HG03103 (cell line): ENCODE data around the gene ZNF541.

Experiments used
- ATAC-seq: cut with Tn5 transposase; IDR thresholded peaks from one replicate; pipeline ENCODE4 v1.9.1; 2021; ENCODE audit warnings: low read depth; ENCODE audit not compliant: unreplicated experiment

ZNF541 gene, protein sequence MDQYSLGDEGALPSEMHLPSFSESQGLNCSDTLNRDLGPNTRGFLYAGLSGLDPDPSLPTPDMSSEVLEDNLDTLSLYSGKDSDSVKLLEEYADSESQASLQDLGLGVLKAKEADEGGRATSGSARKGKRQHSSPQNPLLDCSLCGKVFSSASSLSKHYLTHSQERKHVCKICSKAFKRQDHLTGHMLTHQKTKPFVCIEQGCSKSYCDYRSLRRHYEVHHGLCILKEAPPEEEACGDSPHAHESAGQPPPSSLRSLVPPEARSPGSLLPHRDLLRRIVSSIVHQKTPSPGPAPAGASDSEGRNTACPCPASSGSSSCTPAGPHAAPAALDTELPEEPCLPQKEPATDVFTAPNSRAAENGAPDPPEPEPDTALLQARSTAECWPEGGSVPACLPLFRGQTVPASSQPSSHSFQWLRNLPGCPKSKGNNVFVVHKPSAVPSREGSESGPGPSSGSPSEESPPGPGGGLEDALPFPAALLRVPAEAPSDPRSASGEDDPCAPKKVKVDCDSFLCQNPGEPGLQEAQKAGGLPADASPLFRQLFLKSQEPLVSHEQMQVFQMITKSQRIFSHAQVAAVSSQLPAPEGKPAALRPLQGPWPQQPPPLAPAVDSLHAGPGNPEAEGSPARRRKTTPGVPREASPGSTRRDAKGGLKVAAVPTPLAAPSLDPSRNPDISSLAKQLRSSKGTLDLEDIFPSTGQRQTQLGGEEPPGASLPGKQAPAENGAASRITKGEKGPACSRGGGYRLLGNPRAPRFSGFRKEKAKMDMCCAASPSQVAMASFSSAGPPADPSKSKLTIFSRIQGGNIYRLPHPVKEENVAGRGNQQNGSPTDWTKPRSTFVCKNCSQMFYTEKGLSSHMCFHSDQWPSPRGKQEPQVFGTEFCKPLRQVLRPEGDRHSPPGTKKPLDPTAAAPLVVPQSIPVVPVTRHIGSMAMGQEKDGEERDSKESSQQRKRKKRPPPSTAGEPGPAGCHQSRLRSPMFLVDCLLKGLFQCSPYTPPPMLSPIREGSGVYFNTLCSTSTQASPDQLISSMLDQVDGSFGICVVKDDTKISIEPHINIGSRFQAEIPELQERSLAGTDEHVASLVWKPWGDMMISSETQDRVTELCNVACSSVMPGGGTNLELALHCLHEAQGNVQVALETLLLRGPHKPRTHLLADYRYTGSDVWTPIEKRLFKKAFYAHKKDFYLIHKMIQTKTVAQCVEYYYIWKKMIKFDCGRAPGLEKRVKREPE (N-terminal part only)

DNA sequence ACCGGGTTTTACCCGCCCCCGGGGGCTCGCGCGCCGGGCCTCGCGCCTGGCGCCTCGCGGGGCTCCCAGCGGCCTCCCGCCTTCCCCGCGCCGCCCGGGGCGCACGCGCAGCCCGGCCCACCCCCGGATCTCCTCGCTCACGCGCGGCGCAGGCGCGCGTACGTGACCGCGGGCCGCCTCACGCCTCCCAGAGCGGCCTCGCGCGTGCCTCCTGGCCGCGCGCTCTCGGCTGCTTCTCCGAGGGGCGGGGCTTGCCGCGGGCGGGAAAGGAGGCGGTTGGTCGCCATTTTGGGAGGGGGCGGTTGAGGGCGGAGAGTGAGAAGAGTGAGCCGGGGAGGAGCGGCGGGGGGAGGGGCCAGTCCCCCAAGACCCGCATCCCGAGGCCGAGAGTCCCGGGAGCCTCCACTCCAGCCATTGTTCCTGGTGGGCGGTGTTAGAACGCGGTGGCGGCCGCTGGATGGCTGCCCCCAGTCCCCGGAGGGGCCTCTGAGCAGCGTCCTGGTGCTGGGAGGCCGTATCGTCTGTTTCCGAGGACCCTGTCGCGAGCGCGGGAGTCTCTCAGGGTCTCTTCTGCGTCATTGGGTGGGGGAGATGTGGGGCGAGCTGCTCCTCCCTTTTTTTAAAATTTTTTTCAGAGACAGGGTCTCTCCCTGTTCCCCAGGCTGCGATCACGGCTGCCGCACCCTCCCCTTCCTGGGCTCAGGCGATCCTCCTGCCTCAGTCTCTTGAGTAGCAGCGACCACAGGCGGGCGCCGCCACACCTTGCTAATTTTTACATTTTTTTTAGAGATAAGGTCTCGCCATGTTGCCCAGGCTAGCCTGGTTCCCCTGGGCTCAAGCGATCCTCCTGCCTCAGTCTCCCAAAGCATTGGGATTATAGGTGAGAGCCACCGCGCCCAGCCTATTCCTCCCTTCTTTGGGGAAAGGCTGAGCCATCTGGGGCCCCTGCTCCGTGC, at the start of gene ZNF541:
Gene ZNF541, minus strand, starts transcription at position 78 of the 956 bp plus-strand sequence. CDS start 17,292 bp downstream, outside the sequence.
- no peak for ATAC-seq

DNA sequence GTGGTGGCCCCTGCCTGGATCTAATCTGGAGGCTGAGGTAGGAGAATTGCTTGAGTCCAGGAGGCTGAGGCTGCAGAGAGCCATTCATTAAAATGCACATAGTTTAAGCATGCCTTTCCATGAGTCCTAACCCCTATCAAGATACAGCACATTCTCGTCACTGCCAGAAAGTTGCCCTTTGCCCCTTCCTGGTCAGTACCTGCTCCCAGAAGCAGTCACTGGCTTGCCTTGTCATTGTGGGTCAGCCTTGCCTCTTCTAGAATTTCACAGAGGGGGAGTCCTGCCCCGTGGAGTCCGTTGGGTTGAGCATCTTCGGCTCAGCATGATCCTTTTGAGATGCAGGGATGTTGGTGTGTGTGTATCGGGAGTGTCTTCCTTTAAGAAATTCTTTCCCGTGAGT, 46.8 kb upstream of the ZNF541 start:
- no peak for ATAC-seq

DNA sequence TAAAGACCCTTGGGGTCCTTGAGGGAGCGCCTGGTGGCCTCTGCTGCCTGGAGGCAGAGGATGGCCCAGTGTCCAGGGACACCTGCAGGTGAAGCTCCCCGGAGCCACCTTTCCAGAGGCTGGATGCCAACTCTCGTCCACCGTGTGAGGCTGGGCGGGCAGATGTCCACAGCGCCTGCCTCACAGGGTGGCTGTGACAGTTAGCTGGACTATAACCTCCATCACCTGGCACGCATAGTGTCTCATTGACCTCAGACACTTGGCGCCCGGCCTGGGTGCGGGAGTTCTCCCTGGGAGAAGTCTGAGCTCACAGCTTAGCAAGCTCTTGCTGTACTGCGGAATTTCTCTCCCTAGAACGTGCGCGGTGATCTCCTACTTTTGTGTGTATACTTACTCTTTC, 45.8 kb upstream of the ZNF541 start:
- ATAC-seq, result no peak

DNA sequence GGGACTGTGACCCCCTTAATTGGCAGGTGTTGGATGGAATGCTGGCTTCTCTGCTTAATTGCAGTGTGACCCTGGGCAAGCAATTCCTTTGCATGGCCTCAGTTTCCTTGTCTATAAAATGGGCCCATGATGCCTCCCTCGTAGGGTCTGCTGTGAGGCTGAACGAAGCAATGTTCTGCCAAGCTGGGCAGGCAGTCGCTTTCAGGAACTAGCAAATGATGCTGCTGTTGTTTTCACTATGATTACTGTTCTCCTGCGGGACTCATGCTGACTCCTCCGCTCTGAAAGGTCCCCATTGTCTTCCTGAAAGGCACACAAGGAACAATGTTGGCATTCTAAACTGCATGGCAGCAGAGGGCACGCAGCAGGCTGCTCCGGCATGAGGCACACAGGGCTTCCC, 42.8 kb upstream of the ZNF541 start:
- no peak for ATAC-seq

DNA sequence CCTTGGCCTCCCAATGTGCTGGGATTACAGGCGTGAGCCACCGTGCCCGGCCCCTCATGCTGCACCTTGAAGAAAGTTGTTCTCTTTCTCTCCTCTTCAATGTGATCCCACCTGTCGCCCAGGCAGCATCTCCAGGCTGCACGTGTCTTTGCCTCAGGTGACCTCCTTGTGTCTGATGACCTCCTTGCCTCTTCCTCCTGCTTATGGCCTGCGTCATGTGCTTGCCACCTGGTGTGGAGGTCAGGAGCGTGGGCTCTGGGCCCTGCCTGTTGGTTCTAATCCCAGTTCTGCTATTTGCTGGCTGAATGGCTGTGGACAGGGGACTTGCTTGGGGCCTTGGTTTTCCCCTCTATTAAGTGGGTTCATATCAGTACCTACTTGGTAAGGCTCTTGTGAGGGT, 42.3 kb upstream of the ZNF541 start:
- ATAC-seq, result no peak

DNA sequence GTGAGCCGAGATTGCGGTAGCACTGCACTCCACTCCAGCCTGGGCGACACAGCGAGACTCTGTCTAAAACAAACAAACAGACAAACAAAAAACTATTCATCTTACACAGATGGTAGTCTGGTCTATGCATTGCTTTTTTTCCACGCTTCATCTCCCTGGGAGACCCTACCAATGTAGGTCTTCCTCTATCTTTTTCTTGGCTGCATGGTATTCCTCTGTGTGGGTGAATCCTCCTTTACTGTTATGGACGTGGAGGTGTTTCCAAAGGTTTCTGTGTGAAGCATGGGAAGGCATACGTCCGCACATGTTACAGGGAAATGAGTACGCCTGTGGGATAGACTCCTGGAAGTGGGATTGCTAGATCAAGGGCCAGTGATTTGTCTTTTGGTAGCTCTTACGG, 41.6 kb upstream of the ZNF541 start:
- no peak for ATAC-seq

DNA sequence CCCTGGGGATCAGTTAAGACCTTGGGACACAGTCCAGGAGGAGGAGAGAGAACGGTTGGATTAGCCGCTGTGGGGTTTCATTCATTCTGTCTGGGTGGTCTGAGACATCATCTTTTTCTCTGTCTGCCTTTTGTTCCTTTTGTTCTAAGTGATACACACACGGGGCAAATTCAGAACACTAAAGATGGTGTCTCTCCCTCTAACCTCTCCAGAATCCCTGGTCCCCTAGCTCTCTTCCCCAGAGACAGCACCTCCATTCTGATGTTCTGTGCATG, 41.0 kb upstream of the ZNF541 start:
- no peak for ATAC-seq

DNA sequence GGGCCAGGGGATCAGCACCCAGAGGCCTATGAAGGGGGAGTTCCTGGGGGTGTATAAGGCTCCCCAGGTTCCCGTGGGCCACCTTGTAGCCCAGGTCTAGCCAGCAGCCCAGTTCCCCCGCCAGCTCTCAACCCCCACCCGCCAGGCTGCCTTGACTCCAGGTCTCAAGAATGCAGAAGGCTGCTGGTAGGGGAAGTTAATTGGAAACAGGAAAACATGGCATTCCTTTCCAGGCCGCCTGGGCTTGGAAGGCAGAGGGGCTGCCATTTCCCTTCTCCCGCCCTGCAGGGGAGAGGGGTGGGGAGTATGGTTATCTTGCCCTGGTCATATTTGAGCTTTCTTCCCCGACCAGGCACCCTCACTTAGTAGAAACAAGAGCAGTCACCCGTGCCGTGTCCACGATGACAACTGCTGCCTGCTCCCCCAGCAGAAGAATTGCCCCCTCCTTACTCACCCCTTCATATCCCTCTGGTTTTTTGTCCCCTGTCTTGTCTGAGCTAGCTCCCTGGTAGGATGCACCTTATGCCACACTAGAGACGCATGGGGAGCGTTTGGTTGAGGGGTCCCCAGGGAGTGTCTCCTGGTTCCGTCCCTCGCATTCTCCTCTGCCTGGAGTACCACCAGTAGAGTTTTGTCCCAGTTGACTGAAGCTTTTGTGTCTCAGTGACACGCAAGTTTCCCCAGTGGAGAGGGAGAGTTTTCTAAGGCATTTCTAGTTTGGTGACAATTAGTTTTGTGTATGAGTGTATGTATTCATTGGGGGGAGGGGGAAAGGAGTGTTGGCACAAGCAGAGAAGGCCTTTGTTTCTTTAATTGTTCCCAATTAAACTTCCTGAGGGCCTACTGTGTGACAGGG, 40.4 kb upstream of the ZNF541 start:
- no peak for ATAC-seq

DNA sequence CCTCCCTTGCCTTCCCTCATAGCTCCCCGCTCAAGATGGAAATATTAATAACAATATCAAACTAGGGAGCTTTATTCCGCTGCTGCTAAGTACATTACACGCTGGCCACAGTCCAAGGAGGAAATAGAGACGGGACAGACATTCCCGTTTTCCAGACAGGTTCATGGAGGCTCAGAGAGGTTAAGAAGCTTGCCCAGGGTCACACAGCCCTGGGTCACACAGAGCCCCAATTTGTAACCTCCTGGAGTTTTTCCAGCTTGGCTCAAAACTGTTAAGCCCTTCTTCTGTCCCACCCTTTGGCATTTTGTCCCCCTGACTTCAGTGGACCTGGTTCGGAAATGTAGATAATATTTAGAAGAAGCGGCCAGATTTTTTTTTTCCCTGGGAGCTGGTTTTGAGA, 38.0 kb upstream of the ZNF541 start:
- ATAC-seq, result no peak

DNA sequence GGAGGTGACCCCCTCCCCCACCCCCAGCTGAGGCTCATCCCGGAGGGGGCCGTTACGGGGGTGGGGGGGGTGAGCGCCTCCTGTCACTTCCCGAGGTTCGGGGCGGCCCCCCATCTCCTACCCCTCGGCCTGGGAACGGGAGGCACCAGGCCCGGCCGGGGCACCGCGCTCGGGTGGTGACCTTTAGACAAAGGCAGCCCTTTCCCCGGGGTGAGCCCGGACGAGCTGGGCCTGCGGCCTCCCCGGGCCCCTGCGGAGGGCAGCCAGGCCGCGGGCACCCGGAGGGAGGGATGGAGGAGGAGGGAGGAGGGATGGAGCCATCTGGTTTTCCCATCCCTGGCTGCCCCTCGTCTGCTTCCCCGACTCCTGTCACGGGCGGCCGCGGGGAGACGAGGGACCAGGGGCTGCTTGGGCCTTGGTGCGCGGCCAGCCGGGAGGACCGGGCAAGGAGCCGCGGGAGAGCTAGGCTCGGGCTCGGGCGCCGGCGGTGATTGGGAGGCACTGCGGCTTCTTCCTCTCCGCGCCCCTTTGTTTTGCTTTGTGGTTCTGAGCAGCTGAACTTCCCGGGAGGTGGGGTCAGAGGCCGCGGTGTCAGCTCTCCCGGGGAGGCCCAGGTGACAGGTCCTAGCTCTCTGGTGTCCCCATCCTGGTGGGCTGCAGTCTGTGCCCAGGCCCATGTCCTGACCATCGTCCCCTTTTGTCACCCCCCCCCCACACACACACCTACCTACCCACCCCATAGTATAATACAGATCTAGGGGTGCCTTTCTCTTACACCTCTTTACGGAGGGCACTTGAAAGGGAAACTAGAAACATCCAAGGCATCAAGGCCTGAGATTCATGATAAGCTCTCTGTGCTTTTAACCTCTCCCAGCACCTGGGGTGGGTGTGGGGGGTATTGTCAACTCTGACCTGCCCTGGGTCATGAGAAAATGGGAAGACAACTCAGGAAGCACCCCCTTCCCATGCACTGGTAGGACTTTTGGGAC, 37.3 kb upstream of the ZNF541 start:
- no peak for ATAC-seq

DNA sequence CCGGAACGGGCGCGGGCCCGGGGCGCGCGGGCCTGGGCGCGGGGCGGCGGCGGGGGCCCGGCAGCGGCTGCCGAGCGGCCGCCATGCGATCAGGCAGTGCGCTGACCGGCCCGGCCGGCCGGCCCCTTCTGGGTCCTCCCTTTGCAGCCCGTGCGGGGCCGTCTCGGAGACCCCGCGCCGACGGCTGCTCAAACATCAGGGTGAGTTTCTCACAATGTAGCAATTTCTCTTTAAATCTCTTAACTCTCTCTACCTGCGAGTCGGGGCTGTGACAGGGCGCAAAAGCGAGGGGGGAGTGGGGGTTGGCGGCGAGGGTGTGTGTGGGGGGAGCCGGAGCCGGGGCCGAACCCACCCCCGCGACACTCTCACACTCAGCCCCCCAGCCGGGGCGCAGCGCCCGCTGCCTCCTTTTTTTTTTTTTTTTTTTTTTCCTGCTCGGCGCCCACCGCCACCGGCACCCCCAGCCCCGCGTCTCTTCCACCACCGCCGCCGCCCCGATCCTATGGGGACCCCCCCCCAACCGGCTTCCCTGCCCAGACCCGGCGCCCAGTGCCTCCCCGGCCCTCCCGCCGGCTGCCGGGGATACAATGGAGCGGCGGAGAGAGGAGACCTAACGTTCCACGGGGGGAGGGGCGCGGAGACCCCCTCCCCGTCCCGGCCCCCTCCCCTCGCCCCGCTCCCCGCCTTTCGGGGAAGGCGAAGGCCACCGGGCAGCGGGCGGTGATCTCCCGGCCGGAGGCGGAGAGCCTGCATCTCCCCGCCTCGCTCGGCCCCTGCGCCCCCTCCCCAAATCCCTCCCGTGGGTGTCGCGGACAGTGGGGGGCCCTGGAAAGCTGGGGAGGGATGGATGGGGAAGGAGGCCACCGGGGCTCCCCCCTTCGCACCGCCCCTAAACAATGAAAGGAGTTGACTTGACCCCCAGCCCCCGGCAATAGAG, 36.3 kb upstream of the ZNF541 start, which contains the start of gene BICRA:
Gene BICRA, plus strand, starts transcription at position 166 of the 937 bp plus-strand sequence. CDS start 64,441 bp downstream, outside the sequence.
- peak; percentile 24 for ATAC-seq

DNA sequence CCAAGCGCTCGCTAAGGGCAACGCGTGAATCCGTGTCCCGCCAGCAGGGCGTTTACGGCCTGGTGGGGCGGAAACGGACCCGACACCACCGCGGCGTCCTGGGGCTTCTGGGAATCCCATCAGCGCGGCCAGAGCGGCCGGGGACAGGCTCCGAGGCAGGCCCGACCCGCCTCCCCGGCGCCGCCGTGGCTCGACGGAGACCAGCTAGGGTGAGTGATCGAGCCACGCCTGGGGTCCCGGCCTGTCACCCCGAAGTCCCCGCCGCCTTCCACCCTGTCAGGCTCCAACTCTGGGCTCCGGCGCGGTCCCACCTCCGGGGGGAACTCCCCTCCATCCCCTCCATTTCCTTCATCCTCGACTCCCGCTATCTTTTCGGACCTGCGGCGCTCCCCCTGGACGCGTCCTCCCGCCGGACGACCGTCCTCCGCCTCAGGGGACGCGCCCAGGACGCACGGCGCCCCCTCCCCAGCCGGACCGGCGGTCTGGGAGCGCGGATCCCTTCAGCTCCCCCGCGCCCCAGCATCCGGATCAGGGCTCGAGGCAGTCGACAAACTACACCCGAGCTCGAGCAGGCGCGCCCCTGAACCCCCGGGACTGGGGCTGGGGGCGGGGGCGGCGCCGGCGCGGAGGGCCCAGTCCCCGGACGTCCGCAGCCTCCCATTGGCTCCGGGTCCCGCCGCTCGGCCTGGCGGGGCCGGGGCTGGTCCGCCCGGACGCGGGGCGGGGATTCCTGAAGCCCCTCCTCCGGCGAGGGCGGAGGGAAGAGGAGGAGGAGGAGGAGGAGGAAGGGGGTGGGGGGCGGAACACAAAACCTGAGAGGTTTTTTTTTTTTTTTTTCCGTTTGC, 35.3 kb upstream of the ZNF541 start:
- ATAC-seq, result peak; percentile 75

DNA sequence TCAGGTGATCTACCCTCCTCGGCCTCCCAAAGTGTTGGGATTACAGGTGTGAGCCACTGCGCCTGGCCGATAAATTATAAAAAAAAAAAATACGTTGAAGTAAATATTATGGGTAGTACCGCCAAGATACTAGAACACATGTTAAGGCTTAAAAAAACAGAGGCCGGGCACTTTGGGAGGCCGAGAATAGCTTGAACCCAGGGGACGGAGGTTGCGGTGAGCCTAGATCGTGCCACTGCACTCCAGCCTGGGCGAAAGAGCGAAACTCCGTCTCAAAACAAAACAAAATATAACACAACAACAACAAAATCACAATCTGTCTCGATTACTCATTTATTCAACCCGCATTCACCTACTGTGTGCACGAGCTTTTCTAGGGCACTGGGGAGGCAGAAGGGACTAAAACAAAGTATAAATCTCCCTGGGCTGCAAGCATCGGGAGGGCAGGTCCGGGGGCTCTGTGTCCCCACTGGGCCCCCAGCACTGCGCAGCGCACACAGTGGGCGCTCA, 34.7 kb upstream of the ZNF541 start:
- no peak for ATAC-seq

DNA sequence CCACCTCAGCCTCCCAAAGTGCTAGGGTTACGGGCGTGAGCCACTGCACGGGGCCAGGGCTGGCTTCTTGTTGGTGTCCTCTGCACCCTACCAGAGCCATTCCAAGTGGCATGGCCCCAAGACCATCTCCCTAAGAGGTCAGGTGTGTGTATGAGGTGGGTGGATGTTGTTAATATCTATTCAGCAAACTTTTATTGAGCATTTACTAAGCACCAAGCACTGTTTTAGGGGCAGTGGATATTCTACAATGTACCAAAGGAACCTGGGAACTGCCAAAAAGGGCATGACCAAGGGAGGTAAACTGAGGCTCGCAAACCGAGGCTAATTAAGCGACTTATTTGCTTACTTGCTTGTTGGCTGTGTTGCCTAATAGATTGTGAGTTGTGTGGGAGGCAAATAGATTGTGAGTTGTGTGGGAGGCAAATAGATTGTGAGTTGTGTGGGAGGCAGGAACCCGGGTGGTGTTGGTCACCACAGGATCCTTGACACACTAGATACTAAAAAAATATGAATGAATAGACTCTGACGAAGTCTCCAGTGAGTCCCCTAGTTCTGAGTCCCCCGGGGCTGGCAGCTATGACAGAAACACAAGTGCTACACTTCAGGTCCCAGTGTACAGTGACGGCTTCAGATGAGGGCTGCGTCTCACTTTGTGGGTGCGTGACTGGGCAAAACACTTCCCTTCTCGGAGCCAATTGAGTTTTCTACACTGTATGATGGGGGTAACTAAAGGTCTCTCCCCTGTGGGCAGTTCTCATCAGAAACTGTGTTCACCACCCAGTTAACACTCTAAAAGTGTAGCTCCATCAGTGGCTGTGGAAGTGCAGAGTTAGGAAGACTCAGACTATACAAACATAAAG, 31.0 kb upstream of the ZNF541 start:
- ATAC-seq, result no peak
